Renal cortical epithelial cell (primary cell): ENCODE measurements around the gene OR6K3. TPM values are rescaled to one million over a fixed set of nuclear protein-coding genes. Genes with fewer than 3 reads are reported as not detected.

Source experiments
- DNase-seq: peaks from one replicate; pipeline ENCODE4 v3.0.0-alpha.2; 2011; ENCODE audit warnings: low read depth
- total RNA-seq: library from RNA; depleted of rRNA; stranded (reverse); fragments of >200 nt; gene quantifications from 2 replicates; pipeline ENCODE4 v1.2.3, GENCODE V29; 2014

Gene OR6K3
- total RNA-seq, 1 donor from 2014 or later: not detected

DNA sequence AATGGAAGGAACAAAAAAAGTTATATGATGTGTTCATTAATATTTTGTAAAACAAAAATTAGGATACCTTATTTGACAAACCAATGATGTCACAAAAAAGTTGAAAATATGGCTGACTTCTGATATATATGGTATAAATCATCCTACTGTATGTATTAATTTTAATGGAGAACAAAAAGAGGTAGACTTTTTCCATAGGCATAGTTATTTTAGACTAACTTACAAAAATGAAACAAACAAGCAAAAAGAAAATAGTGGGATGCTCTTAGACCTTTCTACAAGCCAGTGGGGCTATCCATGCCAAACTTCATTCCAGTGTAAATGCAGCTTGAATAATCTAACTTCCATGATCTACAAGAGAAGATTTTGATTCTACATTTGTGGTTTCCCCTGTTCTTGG is 33.5 kb downstream of the OR6K3 start:
- no peak for DNase-seq

DNA sequence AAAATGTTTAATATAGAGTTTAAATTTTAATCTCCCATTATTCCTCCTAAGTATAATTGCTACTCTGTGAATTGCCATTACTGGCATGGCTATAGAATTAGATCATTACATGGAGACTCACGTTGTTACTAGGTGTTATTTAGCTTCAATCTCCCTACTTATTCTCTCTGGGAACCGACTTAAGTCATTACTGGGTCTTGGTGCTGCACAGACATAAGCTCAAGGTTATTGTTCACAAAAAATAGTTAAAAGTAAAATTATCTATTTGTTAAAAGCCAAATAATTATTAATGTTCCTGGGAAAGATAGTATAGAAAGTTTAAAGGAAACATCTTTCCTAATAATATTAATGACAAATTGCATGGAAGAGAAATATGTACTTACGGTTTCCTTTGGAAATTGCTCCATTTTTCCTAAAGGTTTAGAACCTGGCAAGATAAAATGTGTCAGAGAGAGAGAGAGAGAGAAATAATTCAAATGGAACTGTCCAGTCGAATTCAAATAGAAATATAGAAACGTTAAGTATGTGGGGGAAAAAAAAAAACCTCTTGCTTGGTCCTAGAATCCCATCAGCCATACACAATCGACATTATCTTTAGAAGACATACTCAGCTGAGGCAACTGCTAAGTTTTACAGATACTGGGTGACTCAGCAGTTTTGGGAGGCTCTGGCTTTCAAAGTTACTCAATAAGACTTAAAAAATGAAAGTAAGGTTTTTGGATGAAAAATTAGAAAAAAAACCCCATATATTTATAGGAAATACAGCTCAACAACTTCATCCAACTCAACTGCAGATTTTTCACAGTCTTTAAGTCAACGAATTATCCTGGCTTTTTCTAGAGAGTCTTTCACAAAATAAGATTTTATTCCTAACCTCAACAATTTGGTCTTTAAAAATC is 34.2 kb downstream of the OR6K3 start, which contains the start of gene SPTA1:
Gene SPTA1, minus strand, starts transcription at position 605 of the 899 bp plus-strand sequence. Its CDS starts 198 bp downstream, at position 407.
- DNase-seq: no peak

DNA sequence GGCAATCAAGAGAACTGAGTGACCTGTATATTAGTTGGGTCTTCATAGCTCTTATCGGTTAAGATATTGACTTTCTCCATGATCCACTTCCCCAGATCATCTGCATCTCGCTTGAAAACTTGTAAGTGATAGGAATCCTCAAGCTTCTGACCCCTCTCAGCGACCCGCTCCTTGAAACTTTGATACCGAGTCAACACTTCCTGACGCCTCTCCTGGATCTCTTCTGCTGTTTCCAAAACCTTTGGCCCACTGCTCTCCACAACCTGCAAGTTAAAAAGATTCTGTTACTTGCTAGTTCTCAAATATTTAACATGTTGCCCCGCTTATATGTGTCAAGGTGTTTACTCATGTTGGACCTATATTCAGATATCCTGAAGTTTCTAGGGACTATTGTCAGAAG is 35.4 kb downstream of the OR6K3 start:
- DNase-seq: no peak

DNA sequence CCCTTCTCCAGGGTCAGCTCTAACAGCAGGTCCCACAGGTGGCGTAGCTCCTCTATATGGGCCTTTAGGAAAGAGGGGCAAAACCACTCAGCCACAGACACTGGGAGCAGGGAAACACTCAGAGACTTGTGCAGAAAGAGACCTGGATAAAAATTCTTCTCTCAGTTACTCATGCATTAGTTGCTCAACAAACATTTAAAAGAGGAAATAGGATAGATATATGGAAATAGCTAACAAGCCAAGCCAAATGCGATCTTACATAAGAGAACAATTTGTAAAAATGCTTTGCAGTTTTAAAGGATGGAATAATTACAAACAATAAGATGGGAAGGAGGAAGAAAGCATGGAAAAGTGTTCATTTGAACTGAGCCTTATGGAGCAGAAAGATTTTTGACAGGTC is 38.9 kb downstream of the OR6K3 start:
- no peak for DNase-seq

DNA sequence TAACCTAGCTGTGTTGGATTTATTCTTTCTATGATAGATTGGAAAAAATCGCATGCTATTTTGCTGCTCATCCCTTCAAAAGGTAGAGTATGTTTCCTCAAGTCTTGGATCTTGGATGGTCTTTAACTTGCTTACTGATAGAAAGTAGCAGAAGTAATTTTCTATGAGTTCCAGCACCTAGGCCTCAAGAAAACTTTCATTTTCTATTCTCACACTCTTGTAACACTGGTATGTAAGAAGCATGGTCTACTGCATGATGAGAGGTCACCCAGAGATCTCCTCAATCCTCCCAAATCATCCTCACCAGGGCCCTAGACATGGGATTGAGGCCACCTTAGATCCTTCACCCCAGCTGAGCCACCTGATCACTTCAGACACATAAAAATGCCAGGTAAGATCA is 41.2 kb downstream of the OR6K3 start:
- DNase-seq: no peak

DNA sequence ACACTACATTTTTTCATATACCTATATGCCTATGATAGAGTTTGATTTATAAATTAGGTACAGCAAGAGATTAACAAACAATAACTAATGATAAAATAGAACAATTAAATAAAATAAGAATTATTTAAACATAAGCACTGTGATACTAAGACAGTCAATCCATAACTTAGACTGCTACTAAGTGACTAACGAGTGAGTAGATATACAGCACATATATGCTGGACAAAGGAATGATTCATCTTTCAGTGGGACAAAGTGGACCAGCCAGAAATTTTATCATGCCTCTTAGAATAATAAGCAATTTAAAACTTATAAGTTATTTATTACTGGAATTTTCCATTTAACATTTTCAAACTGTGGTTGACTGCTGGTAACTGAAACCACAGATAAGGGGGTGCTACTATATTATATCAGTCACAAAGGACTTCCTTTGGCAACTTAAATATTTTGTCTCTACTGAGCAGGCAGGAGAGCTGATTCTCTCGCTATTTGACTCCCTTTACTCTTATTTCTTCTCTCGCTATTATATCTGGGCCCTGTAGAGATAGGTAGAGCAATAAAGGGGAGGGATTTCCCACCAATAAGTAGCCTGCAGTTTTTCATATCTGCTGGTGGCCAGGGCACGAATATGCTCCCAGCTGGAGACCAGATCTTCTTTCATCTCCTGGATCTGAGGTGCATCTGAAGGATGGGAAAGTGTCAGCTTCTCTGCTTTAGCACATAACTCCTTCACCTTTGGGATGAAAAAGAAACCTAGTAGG is 44.8 kb downstream of the OR6K3 start:
- DNase-seq: no peak

DNA sequence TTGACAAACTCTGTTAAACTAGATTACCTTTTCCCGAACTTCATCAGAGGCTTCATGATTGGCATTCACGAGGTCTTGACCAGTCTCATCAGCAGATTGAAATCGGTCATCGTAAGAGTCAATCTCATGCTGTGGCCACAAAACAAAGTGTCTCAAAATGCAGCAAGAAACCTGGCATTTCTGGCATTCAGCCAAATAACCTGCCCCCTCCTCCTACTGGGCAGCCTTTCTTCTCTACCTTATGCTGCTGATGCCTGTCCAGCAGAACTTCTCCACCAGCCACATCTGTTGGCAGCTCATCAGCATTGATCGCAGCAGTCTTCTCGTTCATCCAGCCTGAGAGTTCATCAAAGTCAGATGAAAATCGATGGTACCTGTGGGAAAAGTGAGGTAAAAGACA is 46.2 kb downstream of the OR6K3 start:
- no peak for DNase-seq

Other genes starting within 250 kb of the OR6K3 start
- not detected in 2 replicates for gene OR10R2, start 248.5 kb downstream of the OR6K3 start, total RNA-seq
- not detected in 2 replicates for gene OR6Y1, start 166.3 kb downstream of the OR6K3 start, total RNA-seq
- gene OR6P1, start 150.1 kb downstream of the OR6K3 start, total RNA-seq: not detected in 2 replicates
- not detected in 2 replicates for gene OR10X1, start 140.8 kb downstream of the OR6K3 start, total RNA-seq
- not detected in 2 replicates for gene OR10Z1, start 115.5 kb downstream of the OR6K3 start, total RNA-seq
- under 0.01 TPM in 1 of 2 replicates, not detected in the other for gene SPTA1, start 34.0 kb downstream of the OR6K3 start, total RNA-seq
- gene OR6K2, start 20.1 kb downstream of the OR6K3 start, total RNA-seq: not detected in 2 replicates
- not detected in 2 replicates for gene OR6K6, start 34.0 kb upstream of the OR6K3 start, total RNA-seq
- not detected in 2 replicates for gene OR6N1, start 51.5 kb upstream of the OR6K3 start, total RNA-seq
- not detected in 2 replicates for gene OR6N2, start 60.5 kb upstream of the OR6K3 start, total RNA-seq
- not detected in 2 replicates for gene MNDA, start 110.6 kb upstream of the OR6K3 start, total RNA-seq
- gene PYHIN1, start 210.8 kb upstream of the OR6K3 start, total RNA-seq: not detected in 2 replicates